Astrocyte (in vitro differentiated cells and primary cell): ENCODE data around the gene APOM. TPM values are rescaled to one million over a fixed set of nuclear protein-coding genes. Genes with fewer than 3 reads are reported as not detected.

Experiments used
- DNase-seq: peaks from one replicate; pipeline ENCODE4 v3.0.0-alpha.2; 2010; ENCODE audit warnings: low read depth
- FAIRE-seq: peaks from 2 replicates; lab custom pipeline; 2011; peaks lifted over from hg19 to GRCh38; lab: Jason Lieb, UNC
- H2AFZ ChIP-seq: 2 replicates; pipeline ENCODE4 v1.6.0; 2012; ENCODE audit warnings: low read depth, low read length, inconsistent platforms
- H3K27ac ChIP-seq: 2 replicates; pipeline ENCODE4 v1.5.1; 2011; ENCODE audit warnings: low read depth, low read length, inconsistent platforms
- H3K27me3 ChIP-seq: 2 replicates; pipeline ENCODE4 v1.6.0; 2011; ENCODE audit warnings: low read length, inconsistent platforms; ENCODE audit not compliant: insufficient read depth
- H3K36me3 ChIP-seq: 2 replicates; pipeline ENCODE4 v1.5.1; 2011; ENCODE audit warnings: low read length, inconsistent platforms; ENCODE audit not compliant: insufficient read depth
- H3K4me1 ChIP-seq: 2 replicates; pipeline ENCODE4 v1.5.1; 2011; ENCODE audit warnings: low read length, inconsistent platforms; ENCODE audit not compliant: insufficient read depth
- H3K4me2 ChIP-seq: 2 replicates; pipeline ENCODE4 v1.6.0; 2012; ENCODE audit warnings: low read length, inconsistent platforms
- H3K4me3 ChIP-seq: 2 replicates; pipeline ENCODE4 v1.5.1; 2011; ENCODE audit warnings: low read depth, mild to moderate bottlenecking, low read length, inconsistent platforms; ENCODE audit not compliant: insufficient read depth
- H3K79me2 ChIP-seq: 2 replicates; pipeline ENCODE4 v1.6.0; 2012; ENCODE audit warnings: mild to moderate bottlenecking, low read length, inconsistent platforms; ENCODE audit not compliant: insufficient read depth
- H3K9ac ChIP-seq: 2 replicates; pipeline ENCODE4 v1.6.0; 2012; ENCODE audit warnings: mild to moderate bottlenecking, low read length, inconsistent platforms
- H3K9me3 ChIP-seq: 2 replicates; pipeline ENCODE4 v1.5.1; 2012; ENCODE audit warnings: low read depth, mild to moderate bottlenecking, low read length, inconsistent platforms; ENCODE audit not compliant: insufficient read depth
- H4K20me1 ChIP-seq: 2 replicates; pipeline ENCODE4 v1.6.0; 2012; ENCODE audit warnings: low read length, inconsistent platforms; ENCODE audit not compliant: insufficient read depth
- H3K27ac Mint-ChIP-seq: one replicate; pipeline ENCODE4 v1.8.0; 2021; ENCODE audit warnings: mild to moderate bottlenecking, mixed read lengths; ENCODE audit not compliant: unreplicated experiment
- H3K27me3 Mint-ChIP-seq: one replicate; pipeline ENCODE4 v1.8.0; 2021; ENCODE audit warnings: low read depth, mixed read lengths; ENCODE audit not compliant: unreplicated experiment
- H3K36me3 Mint-ChIP-seq: one replicate; pipeline ENCODE4 v1.8.0; 2021; ENCODE audit warnings: low read depth, mixed read lengths; ENCODE audit not compliant: unreplicated experiment
- H3K4me1 Mint-ChIP-seq: one replicate; pipeline ENCODE4 v1.8.0; 2021; ENCODE audit warnings: low read depth, mixed read lengths; ENCODE audit not compliant: unreplicated experiment
- H3K4me3 Mint-ChIP-seq: one replicate; pipeline ENCODE4 v1.8.0; 2021; ENCODE audit warnings: mild to moderate bottlenecking, moderate library complexity, mixed read lengths; ENCODE audit not compliant: unreplicated experiment
- H3K9me3 Mint-ChIP-seq: one replicate; pipeline ENCODE4 v1.8.0; 2021; ENCODE audit warnings: mild to moderate bottlenecking, mixed read lengths; ENCODE audit not compliant: unreplicated experiment
- CTCF ChIP-seq: IDR thresholded peaks from 2 replicates; pipeline ENCODE4 v1.5.1; 2011; ENCODE audit warnings: low read depth, mild to moderate bottlenecking, inconsistent platforms, low read length, moderate library complexity; ENCODE audit not compliant: insufficient read depth
- EZH2 ChIP-seq: IDR thresholded peaks from 2 replicates; pipeline ENCODE4 v1.6.1; 2012; ENCODE audit warnings: mild to moderate bottlenecking, low read length, inconsistent platforms; ENCODE audit not compliant: insufficient read depth
- total RNA-seq: library from RNA; stranded (reverse); gene quantifications from 2 replicates; pipeline ENCODE4 v1.2.1, GENCODE V29; 2021

APOM gene
- total RNA-seq, 1 donor from 2014 or later = 0.89 TPM

DNA sequence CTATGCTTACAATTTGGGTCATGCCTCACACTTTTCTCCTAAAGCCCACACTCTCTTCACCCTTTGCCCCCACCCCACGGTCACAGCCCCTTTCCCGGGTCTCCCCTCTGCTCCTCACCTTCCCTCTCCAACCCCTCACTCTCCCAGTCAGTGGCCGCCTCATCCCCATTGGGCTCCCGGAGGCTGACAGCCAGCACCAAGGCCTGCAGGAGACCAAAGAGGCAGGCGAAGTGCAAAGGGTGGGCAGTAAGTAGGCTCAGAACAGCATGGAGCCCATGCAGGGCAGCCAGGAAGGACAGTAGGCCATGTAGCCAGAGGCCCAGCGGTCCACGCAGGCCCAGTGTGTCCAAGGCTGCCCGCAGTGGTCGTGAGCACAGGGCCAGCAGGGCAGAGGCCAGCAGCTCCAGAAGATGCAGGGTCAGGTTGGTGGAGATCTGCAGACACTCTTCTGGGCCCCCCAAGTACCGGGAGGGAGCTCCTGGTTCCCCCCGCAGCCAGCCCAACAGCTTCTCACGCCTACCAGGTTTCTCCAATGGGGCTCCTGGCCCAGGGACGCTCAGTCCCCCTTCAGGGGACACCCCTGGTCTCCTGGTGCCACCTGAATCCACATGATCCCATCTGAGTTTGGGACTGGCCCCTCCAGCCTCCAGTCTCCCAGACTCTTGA lies 3.4 kb downstream of the APOM start:
- Mint-ChIP-seq H3K9me3 (no peaks in the 10 kb centered on the region), H3K4me3 (peak overlapping the region; percentile 90), H3K27me3 (no peaks in the 10 kb centered on the region), H3K36me3 (peaks cover 23% of the 10 kb centered on the region), H3K4me1 (peaks cover 23% of the 10 kb centered on the region), H3K27ac (no peak overlapping the region)
- Histone ChIP-seq H2AFZ (no peak overlapping the region), H3K4me1 (peaks cover 39% of the 10 kb centered on the region), H3K9ac (peak overlapping the region; percentile 85), H3K4me3 (peak overlapping the region; percentile 82), H4K20me1 (peaks cover 32% of the 10 kb centered on the region), H3K27me3 (no peaks in the 10 kb centered on the region), H3K36me3 (peaks cover 5% of the 10 kb centered on the region), H3K27ac (no peak overlapping the region), H3K4me2 (peak overlapping the region; percentile 99), H3K79me2 (peaks cover 81% of the 10 kb centered on the region), H3K9me3 (no peaks in the 10 kb centered on the region)
- no peak for TF ChIP-seq CTCF
- no peak for TF ChIP-seq EZH2
- no peak for FAIRE-seq
- DNase-seq = no peak

DNA sequence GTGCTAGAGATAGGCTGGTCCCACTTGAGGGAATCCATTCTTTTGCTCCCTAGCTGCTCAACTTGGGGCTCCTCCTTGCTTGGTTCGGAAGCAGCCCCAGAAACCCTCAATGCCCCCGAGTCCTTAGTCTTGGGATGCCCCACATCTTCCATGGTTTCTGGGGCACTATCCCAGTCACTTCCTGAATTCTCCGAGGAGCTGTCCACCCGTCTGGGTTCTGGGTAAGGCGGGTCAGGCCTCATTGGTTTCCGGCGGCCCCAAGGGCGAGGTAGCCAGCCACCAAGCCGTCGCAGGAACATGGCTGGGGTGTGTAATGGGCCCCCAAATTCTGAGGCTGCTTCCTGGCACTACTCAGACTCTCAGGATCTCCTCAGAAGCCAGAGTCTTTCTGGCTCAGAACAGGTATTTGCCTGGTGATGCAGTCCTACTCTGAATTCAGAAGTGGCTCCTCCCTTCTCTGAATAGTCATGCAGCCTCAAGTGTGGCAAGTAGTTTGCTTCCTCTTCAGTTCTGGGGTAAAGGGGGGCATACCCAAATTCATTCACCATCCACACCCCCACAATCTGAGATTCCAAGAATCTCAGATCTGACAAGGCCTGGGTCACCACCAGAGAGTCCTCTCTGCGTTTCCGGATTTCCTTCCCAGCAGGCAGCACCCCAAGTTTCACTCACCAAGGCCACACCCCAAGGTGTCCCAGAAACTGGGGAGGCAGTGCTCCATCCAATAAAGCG lies 4.1 kb downstream of the APOM start:
- Mint-ChIP-seq H3K27ac (peak overlapping the region; percentile 75), H3K27me3 (no peaks in the 10 kb centered on the region), H3K9me3 (no peaks in the 10 kb centered on the region), H3K36me3 (peaks cover 25% of the 10 kb centered on the region), H3K4me3 (peak overlapping the region; percentile 90), H3K4me1 (peaks cover 30% of the 10 kb centered on the region)
- Histone ChIP-seq H3K79me2 (peaks cover 83% of the 10 kb centered on the region), H4K20me1 (peaks cover 32% of the 10 kb centered on the region), H3K27me3 (no peaks in the 10 kb centered on the region), H3K9me3 (no peaks in the 10 kb centered on the region), H3K9ac (peak overlapping the region; percentile 85), H3K27ac (peak overlapping the region; percentile 58), H3K4me2 (peak overlapping the region; percentile 99), H3K4me1 (peaks cover 43% of the 10 kb centered on the region), H3K4me3 (peak overlapping the region; percentile 82), H3K36me3 (peaks cover 5% of the 10 kb centered on the region), H2AFZ (peak overlapping the region; percentile 51)
- FAIRE-seq = no peak
- DNase-seq = peak; percentile 19
- TF ChIP-seq EZH2 (no peak), CTCF (no peak)
